Retina (tissue), 1 donor: ENCODE measurements around the gene CAMK2N2.

Experiments
- DNase-seq: peaks from one replicate; pipeline ENCODE4 v3.0.0-alpha.2; 2016

CAMK2N2 gene

GRCh38 chr3:184261270-184261853, at the start of gene CAMK2N2:
Gene CAMK2N2, minus strand, starts transcription at chr3:184261553. Its CDS starts 268 bp downstream, at chr3:184261285.
- no peak for DNase-seq

GRCh38 chr3:184308744-184309143, 47.4 kb upstream of the CAMK2N2 start:
- DNase-seq = no peak

- no peak for DNase-seq
Measured at GRCh38 chr3:184307915-184308314, 46.6 kb upstream of the CAMK2N2 start.

- DNase-seq = no peak
Measured at GRCh38 chr3:184306341-184306972, 45.1 kb upstream of the CAMK2N2 start.

- DNase-seq = no peak
Measured at GRCh38 chr3:184305577-184305976, 44.2 kb upstream of the CAMK2N2 start.

- DNase-seq = no peak
Measured at GRCh38 chr3:184300378-184300720, 39.0 kb upstream of the CAMK2N2 start.

GRCh38 chr3:184299488-184300377, 38.4 kb upstream of the CAMK2N2 start:
- no peak for DNase-seq

GRCh38 chr3:184298759-184299487, 37.6 kb upstream of the CAMK2N2 start, which contains the start of gene PSMD2:
Gene PSMD2, plus strand, starts transcription at chr3:184299241. Its CDS starts 26 bp downstream, at chr3:184299267.
- peak; percentile 95 for DNase-seq

GRCh38 chr3:184296616-184297015, 35.3 kb upstream of the CAMK2N2 start:
- DNase-seq = no peak

GRCh38 chr3:184295771-184296170, 34.4 kb upstream of the CAMK2N2 start:
- DNase-seq = no peak

GRCh38 chr3:184291738-184292445, 30.5 kb upstream of the CAMK2N2 start:
- DNase-seq = no peak

- no peak for DNase-seq
Measured at GRCh38 chr3:184291044-184291737, 29.8 kb upstream of the CAMK2N2 start.

GRCh38 chr3:184290331-184290730, 29.0 kb upstream of the CAMK2N2 start:
- DNase-seq = no peak

GRCh38 chr3:184289426-184289938, 28.1 kb upstream of the CAMK2N2 start:
- peak; percentile 51 for DNase-seq

- peak; percentile 53 for DNase-seq
Measured at GRCh38 chr3:184284696-184285095, 23.3 kb upstream of the CAMK2N2 start.

GRCh38 chr3:184283681-184284080, 22.3 kb upstream of the CAMK2N2 start:
- DNase-seq = no peak

- no peak for DNase-seq
Measured at GRCh38 chr3:184282941-184283340, 21.6 kb upstream of the CAMK2N2 start.

GRCh38 chr3:184277366-184277765, 16.0 kb upstream of the CAMK2N2 start:
- DNase-seq = no peak

GRCh38 chr3:184275961-184276910, 14.9 kb upstream of the CAMK2N2 start, which contains the start of gene ECE2:
Gene ECE2, plus strand, starts transcription at chr3:184276022. Its CDS starts 132 bp downstream, at chr3:184276154.
- no peak for DNase-seq

GRCh38 chr3:184275381-184275701, 14.0 kb upstream of the CAMK2N2 start:
- DNase-seq = no peak
